Endothelial cell of umbilical vein (primary cell): Measurements from ENCODE around the gene ODF2L.

Experiments
- EZH2 ChIP-seq: IDR thresholded peaks from 2 replicates; pipeline ENCODE4 v1.6.1; 2012; ENCODE audit warnings: borderline replicate concordance, low read depth, mild to moderate bottlenecking, moderate library complexity, low read length, inconsistent platforms; ENCODE audit not compliant: severe bottlenecking
- POLR2A ChIP-seq: IDR thresholded peaks from 2 replicates; pipeline ENCODE4 v1.6.1; 2012; ENCODE audit warnings: low read depth, mild to moderate bottlenecking, control low read depth, low read length
- POLR2AphosphoS5 ChIP-seq: IDR thresholded peaks from 2 replicates; pipeline ENCODE4 v1.6.1; 2012; ENCODE audit warnings: low read depth, mild to moderate bottlenecking, control low read depth, low read length, moderate library complexity; ENCODE audit not compliant: insufficient read depth
- TF ChIP-seq, protein P1 (sequence below), 2 donors: IDR thresholded peaks; 1 replicate in 1 of 2; 2 replicates in 1 of 2; pipeline ENCODE4 v1.5.1; 2011; ENCODE audit warnings: low read length in 2 of 2, mild to moderate bottlenecking in 2 of 2, moderate library complexity in 2 of 2, control low read depth in 1 of 2, inconsistent platforms in 1 of 2, low read depth in 1 of 2; ENCODE audit not compliant: insufficient read depth in 1 of 2; ENCODE audit errors: extremely low read depth in 1 of 2

DNA sequence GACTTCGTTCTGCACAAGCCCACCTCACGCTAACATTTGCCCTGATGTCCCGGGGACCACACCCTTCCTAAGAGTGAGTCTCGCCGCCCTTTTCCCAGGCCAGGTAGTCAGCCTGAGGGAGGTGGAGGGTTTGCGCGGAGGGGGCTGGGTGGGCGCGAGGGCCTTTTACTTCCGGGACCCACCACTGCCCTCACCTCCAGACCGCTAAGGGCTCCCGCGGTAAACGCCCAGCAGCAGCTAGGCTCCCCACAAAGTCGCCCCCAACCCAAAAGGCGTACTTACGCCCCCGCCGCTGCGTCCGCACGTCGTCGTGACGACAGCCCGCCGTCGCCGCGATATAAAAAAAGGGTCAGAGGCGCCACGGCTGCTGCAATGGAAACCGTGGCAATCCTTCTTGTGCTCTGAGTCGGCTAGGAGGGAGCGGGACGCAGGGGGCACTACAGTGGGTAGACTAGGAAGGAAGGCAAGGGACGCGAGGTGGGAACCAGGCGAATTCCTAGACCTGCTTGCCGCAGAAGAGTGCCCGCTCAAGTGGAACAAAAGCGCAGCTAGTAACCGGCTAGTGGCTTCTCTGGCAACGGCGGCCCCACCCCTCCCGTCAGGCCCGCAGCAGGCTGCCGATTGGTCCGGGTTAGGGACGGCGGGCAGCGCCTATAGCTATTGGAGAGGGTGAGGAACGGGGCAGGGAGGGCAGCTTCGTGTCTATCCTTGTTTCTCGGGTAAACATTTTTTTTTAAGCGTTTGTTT, at the start of gene ODF2L:
- TF ChIP-seq, protein P1, sequence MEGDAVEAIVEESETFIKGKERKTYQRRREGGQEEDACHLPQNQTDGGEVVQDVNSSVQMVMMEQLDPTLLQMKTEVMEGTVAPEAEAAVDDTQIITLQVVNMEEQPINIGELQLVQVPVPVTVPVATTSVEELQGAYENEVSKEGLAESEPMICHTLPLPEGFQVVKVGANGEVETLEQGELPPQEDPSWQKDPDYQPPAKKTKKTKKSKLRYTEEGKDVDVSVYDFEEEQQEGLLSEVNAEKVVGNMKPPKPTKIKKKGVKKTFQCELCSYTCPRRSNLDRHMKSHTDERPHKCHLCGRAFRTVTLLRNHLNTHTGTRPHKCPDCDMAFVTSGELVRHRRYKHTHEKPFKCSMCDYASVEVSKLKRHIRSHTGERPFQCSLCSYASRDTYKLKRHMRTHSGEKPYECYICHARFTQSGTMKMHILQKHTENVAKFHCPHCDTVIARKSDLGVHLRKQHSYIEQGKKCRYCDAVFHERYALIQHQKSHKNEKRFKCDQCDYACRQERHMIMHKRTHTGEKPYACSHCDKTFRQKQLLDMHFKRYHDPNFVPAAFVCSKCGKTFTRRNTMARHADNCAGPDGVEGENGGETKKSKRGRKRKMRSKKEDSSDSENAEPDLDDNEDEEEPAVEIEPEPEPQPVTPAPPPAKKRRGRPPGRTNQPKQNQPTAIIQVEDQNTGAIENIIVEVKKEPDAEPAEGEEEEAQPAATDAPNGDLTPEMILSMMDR (IDR thresholded peaks at IDR 0.05; ENCODE audit: extremely low read depth in 1 of 2, insufficient read depth in 1 of 2, low read depth in 1 of 2, low read length in 2 of 2) = no peak
- TF ChIP-seq POLR2AphosphoS5 (peak; percentile 55), POLR2A (peak; percentile 57), EZH2 (no peak)
